Transverse colon (tissue), 4 donors: Measurements from ENCODE around the gene GPR12. TPM values are rescaled to one million over a fixed set of nuclear protein-coding genes. Genes with fewer than 3 reads are reported as not detected.

ENCODE experiments used
- DNase-seq: peaks from one replicate; pipeline ENCODE4 v3.0.0-alpha.2; 2019
- H3K27ac ChIP-seq, 4 donors: fragments of 200-600 bp; sonication (generic); 2 replicates each; pipeline ENCODE4 v1.5.1; 2016 to 2018; ENCODE audit warnings: inconsistent platforms in 4 of 4
- H3K27me3 ChIP-seq: fragments of 200-600 bp; sonication (generic); 2 replicates; pipeline ENCODE4 v1.5.1; 2017; ENCODE audit warnings: inconsistent platforms
- H3K36me3 ChIP-seq, 4 donors: fragments of 200-600 bp; sonication (generic); 2 replicates each; pipeline ENCODE4 v1.5.1; 2017 to 2019; ENCODE audit warnings: inconsistent platforms in 4 of 4
- H3K4me1 ChIP-seq, 4 donors: fragments of 200-600 bp; sonication (generic); 2 replicates each; pipeline ENCODE4 v1.5.1; 2017 to 2020; ENCODE audit warnings: inconsistent platforms in 4 of 4
- H3K4me3 ChIP-seq, 4 donors: fragments of 200-600 bp; sonication (generic); 1 replicate in 1 of 4; 2 replicates in 3 of 4; pipeline versions ENCODE4 v1.5.1 to v1.6.1; 2017 to 2019; ENCODE audit warnings: inconsistent platforms in 4 of 4
- H3K9me3 ChIP-seq, 2 donors: fragments of 200-600 bp; sonication (generic); 2 replicates each; pipeline ENCODE4 v1.5.1; 2017 to 2019; ENCODE audit warnings: inconsistent platforms in 2 of 2
- CTCF ChIP-seq, 5 experiments: fragments of 200-600 bp in 3 of 5; fragments of 450-650 bp in 2 of 5; sonication (generic) in 3 of 5; IDR thresholded peaks; 1 replicate in 2 of 5; 2 replicates in 3 of 5; pipeline ENCODE4 v1.5.1; 2016 to 2017; ENCODE audit warnings: antibody characterized with exemption in 5 of 5, inconsistent platforms in 3 of 5, mild to moderate bottlenecking in 2 of 5, moderate library complexity in 1 of 5
- EP300 ChIP-seq: sonication (generic); formaldehyde crosslinking; IDR thresholded peaks from one replicate; pipeline ENCODE4 v1.6.1; 2017; ENCODE audit warnings: antibody characterized with exemption, low read depth
- POLR2A ChIP-seq: fragments of 450-650 bp; IDR thresholded peaks from one replicate; pipeline ENCODE4 v1.6.1; 2016; ENCODE audit warnings: antibody characterized with exemption, mild to moderate bottlenecking, moderate library complexity
- POLR2AphosphoS5 ChIP-seq, 3 donors: sonication (generic); formaldehyde crosslinking; IDR thresholded peaks; one replicate each; pipeline ENCODE4 v1.6.1; 2016; ENCODE audit warnings: antibody characterized with exemption in 3 of 3
- WGBS, 2 donors: methylation state at CpG; one replicate each; pipeline ENCODE4 v1.1.5; 2018; ENCODE audit warnings: low coverage in 1 of 2; 5-methylcytosine and 5-hydroxymethylcytosine counted together
- in situ Hi-C, 4 donors: fragments of 200-750 bp; cut with MboI; loops; one replicate each; pipeline versions ENCODE4 v1.15.0 to v1.15.1; 2017; ENCODE audit warnings: low sequenced_read_pairs in 3 of 4, low pct_ligation_motif_present in 1 of 4, low pct_unique_long_range_greater_than_20kb in 1 of 4
- intact Hi-C: fragments of 100-400 bp; cut with DNase I; formaldehyde crosslinking; loops from one replicate; pipeline ENCODE4 v1.15.1; 2023; ENCODE audit warnings: low total_unique reads
- total RNA-seq, 4 donors: library from RNA; depleted of rRNA; stranded (reverse); fragments of >200 nt; gene quantifications; one replicate each; pipeline ENCODE4 v1.1.0, GENCODE V29; 2016

GPR12 gene, protein sequence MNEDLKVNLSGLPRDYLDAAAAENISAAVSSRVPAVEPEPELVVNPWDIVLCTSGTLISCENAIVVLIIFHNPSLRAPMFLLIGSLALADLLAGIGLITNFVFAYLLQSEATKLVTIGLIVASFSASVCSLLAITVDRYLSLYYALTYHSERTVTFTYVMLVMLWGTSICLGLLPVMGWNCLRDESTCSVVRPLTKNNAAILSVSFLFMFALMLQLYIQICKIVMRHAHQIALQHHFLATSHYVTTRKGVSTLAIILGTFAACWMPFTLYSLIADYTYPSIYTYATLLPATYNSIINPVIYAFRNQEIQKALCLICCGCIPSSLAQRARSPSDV
- under 1 TPM in 1 of 4 donors, not detected in 3; 0.14 TPM for total RNA-seq

GRCh38 chr13:26759907-26760831 is at the start of gene GPR12:
GPR12 (minus strand) TSS chr13:26760786; CDS start chr13:26759827, 959 bp downstream.
- in situ Hi-C loops = no loop called here
- peak within 1 kb of the TSS in 2 of 4 donors; percentile 4 to 28 for H3K4me3 ChIP-seq
- WGBS, 2 donors = 6% methylated on average over 56 of the region's 87 CpGs; no CpG with 5 or more reads in 1 of the 2 donors

DNA sequence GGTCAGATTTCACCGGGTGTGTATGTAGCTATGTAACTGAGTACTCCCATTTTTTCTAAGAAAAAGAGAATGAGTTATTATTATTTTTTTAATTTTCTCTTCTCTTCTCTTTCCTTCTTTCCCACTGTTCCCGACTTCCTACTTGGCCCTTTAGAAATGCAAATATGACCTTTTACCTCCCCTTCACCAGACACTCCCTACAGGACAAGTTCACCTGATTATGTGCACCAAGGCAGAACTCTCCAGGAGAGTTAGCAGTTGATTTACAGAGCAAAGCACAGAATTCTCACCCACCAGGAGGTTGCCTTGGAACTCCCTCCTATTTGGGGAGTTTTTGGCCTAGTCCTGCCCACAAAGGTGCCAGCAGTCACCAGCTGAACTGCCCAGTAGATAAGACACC is 49.5 kb upstream of the GPR12 start:
- TF ChIP-seq CTCF (IDR thresholded peaks at IDR 0.05) (no peak), POLR2A (no peak), POLR2AphosphoS5 (IDR thresholded peaks at IDR 0.05) (no peak), EP300 (no peak)
- WGBS, 2 donors = 20 to 35% methylated on average over 1 to 2 of the region's 2 CpGs
- DNase-seq = no peak

More at GRCh38 chr13:26759907-26760831, at the start of gene GPR12:
- intact Hi-C loops = no loop called here
- DNase-seq = no peak
- peaks cover 78% of the 10 kb centered on the region for H3K27me3 ChIP-seq
- H3K36me3 ChIP-seq = no peaks in the 10 kb centered on the region
- H3K9me3 ChIP-seq = no peaks in the 10 kb centered on the region
- H3K27ac ChIP-seq = no peak within 1 kb of the TSS
- TF ChIP-seq CTCF (IDR thresholded peaks at IDR 0.05) (no peak), POLR2AphosphoS5 (IDR thresholded peaks at IDR 0.05) (no peak), POLR2A (no peak), EP300 (no peak)
- peaks cover 5 to 10% (median 8%) of the 10 kb centered on the region in 4 donors for H3K4me1 ChIP-seq

GRCh38 chr13:26806891-26807290 is 46.3 kb upstream of the GPR12 start:
- no peak for TF ChIP-seq POLR2AphosphoS5 (IDR thresholded peaks at IDR 0.05)
- no peak for TF ChIP-seq EP300
- TF ChIP-seq POLR2A = no peak
- no peak for TF ChIP-seq CTCF (IDR thresholded peaks at IDR 0.05)
- in situ Hi-C loops (no loop called here), intact Hi-C loops (no loop called here)
- H3K9me3 ChIP-seq = peaks cover 0 to 8% of the 10 kb centered on the region in 2 donors
- H3K27me3 ChIP-seq = peaks cover 8% of the 10 kb centered on the region
- peaks cover 0 to 2% (median 0%) of the 10 kb centered on the region in 4 donors for H3K4me1 ChIP-seq
- DNase-seq = no peak
- no peak overlapping the region for H3K27ac ChIP-seq
- H3K36me3 ChIP-seq = no peaks in the 10 kb centered on the region
- H3K4me3 ChIP-seq = no peak overlapping the region

More for the DNA sequence above, 49.5 kb upstream of the GPR12 start:
- intact Hi-C loops (no loop called here), in situ Hi-C loops (no loop called here)
- Histone ChIP-seq H3K36me3 (no peaks in the 10 kb centered on the region), H3K27me3 (peaks cover 8% of the 10 kb centered on the region), H3K9me3 (peaks cover 0 to 3% of the 10 kb centered on the region in 2 donors), H3K4me1 (peaks cover 0 to 2% (median 0%) of the 10 kb centered on the region in 4 donors), H3K4me3 (no peak overlapping the region), H3K27ac (no peak overlapping the region)

GRCh38 chr13:26787961-26788360 is 27.4 kb upstream of the GPR12 start:
- no peaks in the 10 kb centered on the region for H3K4me1 ChIP-seq
- H3K9me3 ChIP-seq = no peaks in the 10 kb centered on the region
- H3K27ac ChIP-seq = no peak overlapping the region
- 90 to 95% methylated on average over 2 to 3 of the region's 3 CpGs for WGBS, 2 donors
- in situ Hi-C loops = no loop called here
- H3K4me3 ChIP-seq = no peak overlapping the region
- intact Hi-C loops = no loop called here
- no peaks in the 10 kb centered on the region for H3K36me3 ChIP-seq
- TF ChIP-seq POLR2AphosphoS5 (IDR thresholded peaks at IDR 0.05) (no peak), POLR2A (no peak), CTCF (IDR thresholded peaks at IDR 0.05) (no peak), EP300 (no peak)
- peaks cover 16% of the 10 kb centered on the region for H3K27me3 ChIP-seq
- no peak for DNase-seq
